HG03378 (cell line): ENCODE measurements around the gene MPL.

ENCODE experiments used
- ATAC-seq: cut with Tn5 transposase; IDR thresholded peaks from one replicate; pipeline ENCODE4 v1.9.1; 2021; ENCODE audit warnings: mild to moderate bottlenecking, moderate library complexity; ENCODE audit not compliant: unreplicated experiment

Gene MPL

DNA sequence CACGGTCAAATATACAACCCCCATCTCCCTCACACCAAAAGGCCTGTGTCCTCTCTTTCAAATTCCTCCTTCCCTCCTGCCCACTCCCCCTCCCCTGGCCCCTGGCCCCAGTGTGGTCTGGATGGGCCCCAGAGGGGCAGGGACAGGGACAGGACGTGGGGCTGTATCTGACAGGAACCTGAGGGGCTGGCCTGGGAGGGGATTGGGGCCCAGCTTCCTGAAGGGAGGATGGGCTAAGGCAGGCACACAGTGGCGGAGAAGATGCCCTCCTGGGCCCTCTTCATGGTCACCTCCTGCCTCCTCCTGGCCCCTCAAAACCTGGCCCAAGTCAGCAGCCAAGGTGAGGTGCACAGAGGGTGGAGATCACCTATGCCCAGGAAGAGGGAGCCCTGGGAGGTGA is at the start of gene MPL:
Gene MPL (plus strand): TSS at position 231 of the 400 bp plus-strand sequence. CDS start 31 bp downstream, at position 262.
- ATAC-seq = no peak

DNA sequence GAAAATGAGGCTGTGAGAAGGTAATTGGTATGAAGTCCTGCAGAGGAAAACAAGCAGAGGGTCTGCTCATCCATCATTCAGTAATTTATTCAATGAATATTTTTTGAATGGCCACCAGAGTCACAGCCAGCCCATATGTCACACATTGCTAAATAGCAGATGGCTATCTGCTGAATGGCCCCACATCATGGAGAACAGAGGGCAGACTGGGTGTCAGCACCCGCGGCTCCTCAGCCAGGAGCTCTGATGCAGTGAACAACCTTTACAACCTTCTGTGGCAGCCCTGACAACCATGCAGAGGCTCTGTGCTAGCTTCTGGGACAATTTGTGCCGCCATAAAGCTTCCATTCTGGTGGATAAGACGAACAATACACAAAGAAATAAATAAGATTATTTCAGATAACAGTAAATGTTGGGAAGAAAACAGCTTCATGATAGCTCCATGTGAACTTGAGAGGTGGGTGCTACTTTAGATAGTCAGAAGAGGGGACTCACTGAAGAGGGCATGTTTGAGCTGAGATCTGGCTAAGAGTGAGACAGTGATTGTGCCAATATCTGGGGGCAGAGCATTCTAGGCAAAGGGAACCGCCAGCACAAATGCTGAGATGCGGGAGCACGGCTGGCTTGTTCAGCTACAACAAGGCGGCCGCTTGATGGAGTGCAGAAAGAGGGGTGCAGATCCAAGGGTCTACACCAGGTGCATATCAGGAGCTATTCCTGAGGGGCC is 49.4 kb upstream of the MPL start:
- ATAC-seq = no peak

DNA sequence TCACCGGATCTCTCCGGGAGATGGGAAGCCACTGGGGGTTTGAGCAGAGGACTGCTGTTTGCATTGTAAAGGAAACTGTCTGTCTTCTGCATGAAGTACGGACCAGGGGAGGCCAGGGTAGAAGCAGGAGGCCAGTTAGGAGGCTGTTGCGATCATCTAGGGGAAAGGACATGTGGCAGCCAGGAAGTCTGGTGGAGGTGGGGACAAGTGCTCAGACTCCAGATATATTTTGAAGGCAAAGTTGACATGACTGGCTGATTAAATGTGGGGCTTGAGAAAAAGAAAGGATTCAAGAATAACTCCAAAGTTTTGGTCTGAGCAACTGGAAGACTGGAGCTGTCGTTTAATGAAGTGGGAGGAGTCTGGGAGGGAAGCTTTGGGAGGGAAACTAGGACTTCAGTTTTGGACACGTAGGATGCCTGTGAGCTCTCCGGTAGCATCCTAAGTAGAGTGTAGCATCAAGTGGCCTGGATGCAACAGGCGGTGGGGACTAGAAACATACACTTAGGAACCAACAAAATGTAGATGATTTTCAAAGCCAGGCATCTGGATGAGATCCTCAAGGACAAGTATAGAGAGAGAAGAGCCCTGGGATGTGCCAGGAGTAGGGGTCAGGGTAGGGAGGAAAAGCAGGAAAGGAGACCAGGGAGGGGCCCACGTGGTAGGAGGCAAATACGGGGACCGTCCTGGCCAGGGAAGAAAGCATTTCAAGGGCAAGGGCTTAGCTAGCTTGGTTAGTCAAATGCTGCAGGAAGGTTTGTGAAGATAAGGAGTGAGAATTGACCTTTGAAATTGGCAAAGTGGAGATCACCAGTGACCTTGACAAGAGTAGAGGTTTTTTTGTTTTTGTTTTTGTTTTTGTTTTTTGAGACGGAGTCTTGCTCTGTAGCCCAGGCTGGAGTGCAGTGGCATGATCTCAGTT is 48.6 kb upstream of the MPL start:
- ATAC-seq = no peak

DNA sequence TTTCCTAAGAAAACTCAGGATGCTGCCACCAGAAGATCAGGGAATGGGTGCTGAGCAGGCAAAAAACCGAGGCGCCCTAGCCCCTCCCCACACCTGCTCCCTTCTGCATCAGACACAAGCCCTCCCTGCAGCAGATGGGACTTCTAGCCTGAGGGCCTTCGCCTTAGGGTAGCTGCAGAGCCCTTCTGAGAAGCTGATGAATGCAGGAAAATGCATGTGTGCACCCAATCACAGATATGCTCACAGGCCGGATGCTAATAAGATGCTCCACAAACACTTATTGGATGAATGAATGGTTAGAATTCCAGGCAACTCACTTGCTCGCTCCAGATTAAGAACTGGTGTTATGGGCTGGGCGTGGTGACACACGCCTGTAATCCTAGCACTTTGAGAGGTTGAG is 45.4 kb upstream of the MPL start:
- no peak for ATAC-seq

DNA sequence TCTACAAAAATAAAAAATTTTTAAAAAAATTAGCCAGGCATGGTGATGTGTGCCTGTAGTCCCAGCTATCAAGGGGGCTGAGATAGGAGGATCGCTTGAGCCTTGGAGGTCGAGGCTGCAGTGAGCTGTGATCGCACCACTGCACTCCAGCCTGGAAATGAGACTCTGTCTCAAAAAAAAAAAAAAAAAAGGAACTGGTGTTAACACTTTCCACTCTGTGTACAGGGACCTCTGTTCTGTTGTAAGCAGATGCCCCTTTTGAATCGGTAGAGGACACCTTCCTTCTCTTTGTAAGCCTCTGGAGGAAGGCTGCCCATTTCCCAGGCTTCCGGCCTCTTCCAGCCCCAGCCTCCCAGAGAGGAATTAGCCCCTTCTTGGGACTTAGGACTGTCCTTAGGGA is 44.9 kb upstream of the MPL start:
- no peak for ATAC-seq

DNA sequence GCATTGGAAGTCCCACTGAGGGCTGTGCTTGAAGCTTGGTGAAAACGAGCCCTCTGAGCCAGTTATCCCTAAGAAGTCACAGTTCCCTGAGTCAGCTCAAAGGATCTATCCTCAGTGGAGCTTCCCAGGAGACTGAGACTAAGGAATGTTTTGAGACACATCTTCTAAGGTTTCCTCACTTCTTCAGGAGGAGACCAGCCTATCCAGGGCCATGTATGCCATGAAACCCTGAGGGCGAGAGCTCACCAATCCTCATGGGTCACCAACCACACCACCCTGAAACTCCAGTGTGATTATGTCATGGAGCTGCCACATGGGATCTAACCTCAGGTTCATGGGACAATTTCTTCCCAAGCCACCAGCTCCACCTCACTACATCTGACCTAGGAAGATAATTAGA is 44.4 kb upstream of the MPL start:
- no peak for ATAC-seq

DNA sequence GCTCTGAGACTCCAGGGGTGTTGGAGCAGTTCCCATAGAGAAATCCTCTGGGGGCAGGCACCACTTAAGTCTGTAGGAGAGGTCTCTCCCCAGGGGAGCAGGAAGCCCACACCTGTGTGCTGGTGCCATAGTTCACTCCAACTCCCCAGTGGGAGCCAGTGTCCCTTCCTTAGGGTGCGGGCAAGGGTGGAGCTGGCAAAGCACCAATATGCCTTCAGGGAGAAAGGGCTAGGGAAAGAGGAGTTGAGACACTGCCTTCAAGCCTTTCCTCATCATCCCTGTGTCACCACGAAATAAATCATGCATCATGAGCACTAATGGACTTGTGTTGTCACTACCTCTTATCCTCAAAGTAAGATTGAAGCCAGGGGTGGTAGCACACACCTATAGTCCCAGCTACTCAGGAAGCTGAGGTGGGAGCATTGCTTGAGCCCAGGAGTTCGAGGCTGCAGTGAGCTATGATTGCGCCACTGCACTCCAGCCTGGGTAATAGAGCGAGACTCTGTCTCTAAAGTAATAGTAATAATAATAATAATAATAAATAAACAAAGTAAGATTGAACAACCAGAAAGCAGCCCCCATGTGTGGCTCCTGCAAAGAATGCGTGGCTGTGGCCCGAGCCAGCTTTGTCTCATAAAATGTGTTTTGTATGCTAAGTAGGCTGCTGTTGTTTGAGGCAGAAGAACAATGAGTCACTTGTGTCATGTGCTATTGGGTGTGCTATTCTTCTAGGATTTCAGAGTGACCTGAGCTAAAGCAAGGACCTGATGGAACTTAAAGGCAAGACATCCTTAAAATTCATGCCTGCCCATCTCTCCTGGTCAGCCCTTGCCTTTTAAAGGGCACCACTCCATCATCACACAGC is 43.5 kb upstream of the MPL start:
- ATAC-seq = no peak

DNA sequence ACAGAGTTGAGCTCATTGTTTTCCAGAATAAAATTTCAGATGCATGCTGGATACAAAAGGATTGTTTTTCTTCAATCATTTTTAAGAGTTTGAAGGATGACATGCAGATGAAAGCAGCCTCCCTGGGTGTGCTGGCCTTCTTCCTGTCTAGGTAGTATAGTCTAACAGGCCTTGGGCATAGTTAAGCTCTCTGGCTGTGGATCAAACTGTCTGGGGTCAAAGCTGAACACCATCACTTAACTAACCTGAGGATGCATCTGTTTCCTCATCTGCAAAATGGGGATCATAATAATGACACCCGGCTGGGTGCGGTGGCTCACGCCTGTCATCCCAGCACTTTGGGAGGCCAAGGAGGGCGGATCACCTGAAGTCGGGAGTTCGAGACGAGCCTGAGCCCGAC is 42.9 kb upstream of the MPL start:
- ATAC-seq = no peak

DNA sequence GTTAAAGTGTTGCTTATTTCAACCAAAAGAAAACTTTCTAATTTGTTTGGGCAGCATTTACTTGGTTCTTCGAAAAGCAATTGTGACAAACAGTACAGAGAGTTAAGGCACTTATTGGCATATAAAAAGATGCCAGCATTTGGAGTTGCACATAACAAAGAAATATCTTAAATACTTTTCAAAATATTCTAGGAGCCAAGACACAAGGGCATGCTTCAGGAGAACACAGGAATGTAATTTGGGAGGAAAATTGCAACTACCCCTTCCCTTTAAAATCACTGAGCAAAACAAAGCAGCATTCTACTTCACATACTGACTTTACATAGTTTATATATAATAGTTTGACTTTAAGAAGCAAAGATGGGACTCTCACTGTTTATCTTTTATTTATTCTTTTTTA is 41.4 kb upstream of the MPL start:
- no peak for ATAC-seq

DNA sequence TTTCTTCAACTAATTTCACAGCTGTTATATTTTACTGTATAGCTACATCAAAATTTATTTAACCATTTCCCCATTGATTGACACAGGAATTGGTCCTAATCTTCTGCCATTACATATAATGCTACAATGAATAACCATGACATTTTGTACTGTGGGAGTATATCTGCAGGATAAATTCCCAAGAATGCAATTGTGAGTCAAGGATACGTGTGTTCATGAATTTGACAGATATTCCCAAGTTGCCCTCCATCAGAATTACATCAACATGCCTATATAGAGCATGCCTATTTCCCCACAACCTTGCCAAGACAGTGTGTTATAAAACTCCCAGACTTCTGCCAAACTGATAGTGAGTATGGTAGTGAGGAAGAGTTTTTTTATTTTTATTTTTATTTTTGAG is 39.6 kb upstream of the MPL start:
- no peak for ATAC-seq

DNA sequence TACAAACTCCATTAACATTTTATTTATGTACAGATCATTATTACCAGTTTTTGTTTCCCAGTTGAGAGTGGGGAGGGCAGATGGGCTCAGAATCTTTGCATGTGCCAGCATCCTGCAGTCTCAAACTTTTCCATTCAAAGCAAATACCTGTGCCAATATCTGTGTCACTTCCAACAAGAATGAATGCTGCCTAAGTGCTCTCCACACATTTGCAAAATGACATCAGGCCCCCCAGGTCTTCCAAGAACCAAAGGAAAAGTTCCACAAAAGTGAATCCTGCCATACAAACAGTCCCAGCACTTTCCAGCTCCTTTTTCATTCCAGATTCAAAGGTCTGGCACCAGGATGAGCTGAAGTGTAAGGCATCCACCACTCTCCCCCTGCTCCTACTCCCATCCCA is 38.5 kb upstream of the MPL start:
- ATAC-seq = no peak

DNA sequence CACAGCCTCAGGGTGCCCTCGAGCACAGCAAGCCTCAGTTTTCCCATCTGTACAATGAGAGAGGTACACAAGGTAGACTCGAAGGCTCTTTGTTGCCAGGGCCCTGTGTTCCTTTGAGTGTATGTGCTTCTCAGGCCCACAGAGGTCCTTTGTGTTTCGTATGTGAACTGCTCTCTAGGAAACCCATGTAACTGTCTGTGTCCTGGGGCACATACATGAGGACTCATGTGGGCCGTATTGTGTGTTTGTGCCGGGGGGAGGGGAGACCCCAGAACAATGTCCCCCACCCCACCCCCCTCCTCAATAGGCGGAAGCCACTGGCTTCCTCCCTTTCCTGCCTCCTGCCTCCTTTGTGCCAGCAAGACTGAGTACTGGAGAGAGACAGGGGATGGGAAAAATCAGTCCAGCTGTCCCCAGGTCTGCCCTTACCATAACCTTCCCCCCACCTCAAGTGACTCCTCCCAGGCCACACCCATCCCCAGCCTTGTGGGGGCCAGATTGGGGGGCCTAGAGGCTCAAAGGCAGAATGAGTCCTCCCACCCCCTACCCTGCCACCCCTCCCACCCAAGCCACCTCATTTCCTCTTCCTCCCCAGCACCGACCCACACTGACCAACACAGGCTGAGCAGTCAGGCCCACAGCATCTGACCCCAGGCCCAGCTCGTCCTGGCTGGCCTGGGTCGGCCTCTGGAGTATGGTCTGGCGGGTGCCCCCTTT is 37.1 kb upstream of the MPL start, which contains the start of gene TIE1:
Gene TIE1 (plus strand): TSS at position 605 of the 717 bp plus-strand sequence. CDS start 90 bp downstream, at position 695.
- ATAC-seq = no peak

DNA sequence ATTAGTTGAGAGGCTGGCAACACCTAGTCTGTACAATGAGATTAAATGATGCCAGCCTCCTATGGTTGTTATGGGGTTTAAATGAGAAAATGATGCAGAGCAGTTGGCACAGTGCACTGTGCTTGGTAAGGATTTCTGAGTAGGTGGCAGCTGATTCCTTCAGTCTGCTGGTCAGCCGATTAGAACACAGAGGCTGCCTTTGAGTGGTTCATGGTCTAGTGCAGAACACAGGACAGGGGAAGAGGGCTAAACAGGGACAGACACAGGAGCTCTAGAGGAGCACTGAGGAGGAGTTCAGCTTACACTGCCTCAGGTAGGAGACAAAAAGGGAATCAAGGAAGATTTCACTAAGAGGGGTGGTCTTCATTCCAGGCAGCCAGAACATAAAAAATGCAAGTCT is 35.4 kb upstream of the MPL start:
- no peak for ATAC-seq

DNA sequence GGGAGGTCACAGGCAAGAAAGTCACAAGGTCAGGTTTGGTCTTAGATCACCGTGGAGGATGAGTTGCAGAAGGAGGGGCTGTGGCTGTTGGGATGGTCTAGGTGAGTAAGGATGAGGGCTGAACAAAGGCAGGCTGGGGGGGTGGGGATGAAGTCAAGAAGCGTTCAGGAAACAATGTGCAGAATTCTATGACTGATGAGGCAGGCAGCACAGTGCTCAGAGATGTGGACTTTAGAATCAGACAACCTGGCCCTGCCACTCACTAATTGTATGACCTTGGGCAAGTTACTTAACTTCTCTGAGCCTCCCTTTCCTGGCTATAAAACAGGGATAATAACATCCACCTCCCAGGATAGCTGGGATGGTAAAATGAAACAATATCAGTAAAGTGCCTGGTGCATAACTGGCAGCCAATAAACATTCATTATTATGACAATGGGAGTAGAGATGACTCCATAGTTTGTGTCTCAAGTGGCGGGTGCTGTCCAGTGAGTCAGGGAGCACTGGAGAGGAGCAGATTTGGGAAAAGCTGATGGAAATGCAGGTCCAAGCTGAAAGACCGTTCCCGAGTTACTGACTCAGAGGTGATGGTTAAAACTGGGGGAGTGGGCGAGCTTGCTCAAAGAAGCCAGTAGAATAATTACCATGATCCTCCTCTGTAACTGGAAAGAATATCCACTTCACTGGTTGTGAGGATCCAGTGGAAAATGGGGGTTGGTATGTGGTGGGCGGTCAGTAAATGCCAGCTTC is 34.7 kb upstream of the MPL start:
- no peak for ATAC-seq

DNA sequence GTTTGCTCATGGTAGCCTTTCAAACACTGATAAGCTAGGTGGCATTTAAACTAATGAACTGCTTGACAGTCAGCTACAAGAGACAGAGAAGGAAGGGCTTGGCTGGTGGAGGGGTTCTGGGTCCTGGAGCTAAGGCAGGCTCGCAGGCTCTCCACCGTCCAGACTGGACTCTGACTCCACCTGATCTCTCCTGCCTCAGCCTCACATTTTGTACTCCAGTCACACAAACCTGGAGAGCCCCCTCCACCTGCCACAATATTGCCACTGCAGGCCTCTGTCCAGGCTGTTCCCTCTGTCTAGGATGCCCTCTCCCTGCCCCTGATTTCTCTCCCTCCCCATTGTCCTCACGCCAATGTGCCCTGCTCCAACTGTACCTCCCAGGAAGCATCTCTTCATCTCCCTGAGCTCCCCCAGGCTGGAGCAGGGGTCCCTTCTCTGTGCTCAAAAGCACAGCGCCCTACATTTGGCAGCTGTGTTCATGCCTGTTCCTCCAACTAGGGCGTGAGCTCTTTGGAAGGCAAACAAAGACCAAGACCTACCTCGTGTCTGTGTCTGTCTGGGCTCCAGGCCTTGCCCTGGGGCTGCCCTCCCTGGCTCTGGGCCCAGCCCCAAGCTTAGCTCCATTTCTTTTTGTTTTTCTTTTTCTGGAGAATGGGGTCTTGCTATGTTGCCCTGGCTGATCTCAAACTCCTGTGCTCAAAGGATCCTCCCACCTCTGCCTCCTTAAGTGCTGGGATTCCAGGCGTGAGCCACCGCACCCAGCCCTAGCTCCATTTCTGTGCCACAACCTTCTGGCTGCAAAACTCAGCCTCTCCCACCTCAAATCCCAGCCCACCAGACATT is 33.9 kb upstream of the MPL start:
- no peak for ATAC-seq

DNA sequence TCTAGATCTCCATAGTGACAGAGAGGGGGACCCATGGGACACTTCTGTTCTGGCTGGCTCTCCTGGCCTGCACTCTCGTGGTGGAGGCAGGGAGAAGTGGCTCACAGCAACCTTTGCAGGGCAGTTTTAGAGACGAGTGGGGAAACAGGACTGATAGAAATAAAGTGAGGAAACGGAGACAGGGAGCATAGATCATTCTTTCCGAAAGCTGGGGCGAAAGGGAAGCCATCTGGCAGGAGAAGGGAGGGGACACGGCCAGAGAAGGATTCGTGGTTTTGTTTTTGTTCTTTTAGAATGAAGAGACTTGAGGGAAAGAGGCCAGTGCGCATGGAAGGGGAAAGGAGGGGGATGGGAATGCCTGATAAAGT is 33.3 kb upstream of the MPL start:
- no peak for ATAC-seq

DNA sequence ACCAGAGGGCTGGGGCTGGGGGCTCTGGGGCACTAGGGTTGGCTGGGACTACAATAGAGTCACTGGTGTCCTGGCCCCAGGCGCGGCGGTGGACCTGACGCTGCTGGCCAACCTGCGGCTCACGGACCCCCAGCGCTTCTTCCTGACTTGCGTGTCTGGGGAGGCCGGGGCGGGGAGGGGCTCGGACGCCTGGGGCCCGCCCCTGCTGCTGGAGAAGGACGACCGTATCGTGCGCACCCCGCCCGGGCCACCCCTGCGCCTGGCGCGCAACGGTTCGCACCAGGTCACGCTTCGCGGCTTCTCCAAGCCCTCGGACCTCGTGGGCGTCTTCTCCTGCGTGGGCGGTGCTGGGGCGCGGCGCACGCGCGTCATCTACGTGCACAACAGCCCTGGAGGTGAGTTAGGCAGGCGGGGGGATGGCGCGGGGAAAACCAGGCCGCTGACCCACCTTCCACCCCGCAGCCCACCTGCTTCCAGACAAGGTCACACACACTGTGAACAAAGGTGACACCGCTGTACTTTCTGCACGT is 32.8 kb upstream of the MPL start:
- ATAC-seq = no peak

DNA sequence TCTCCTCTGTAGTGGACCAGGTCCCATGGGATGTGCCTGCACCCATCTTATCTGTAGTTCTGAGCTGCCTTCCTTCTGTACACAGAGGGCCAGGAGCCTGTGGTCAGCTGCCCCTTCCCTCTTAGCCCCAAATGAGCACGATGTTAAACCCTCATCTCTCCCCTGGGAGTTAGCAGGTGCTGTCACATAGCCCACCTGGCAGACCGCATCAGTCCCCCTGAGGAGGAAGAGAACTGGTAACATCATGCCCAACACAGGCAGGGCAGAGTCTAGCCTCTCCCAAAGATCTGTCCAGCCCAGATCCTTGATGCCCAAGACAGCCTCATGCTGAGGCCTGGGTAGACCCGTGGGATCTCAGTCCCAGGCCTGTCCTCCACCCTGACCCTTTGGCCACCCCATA is 32.2 kb upstream of the MPL start:
- no peak for ATAC-seq
